ENCODE measurements around the gene ATRAID. TPM values are rescaled to one million over a fixed set of nuclear protein-coding genes. Genes with fewer than 3 reads are reported as not detected.

Gene ATRAID
- total and polyA plus RNA-seq, 2 experiments from 2014 or later, result 129 to 154 TPM

- TF ChIP-seq CREB1 (CRISPR knock-in tag; IDR thresholded peaks at IDR 0.05; ENCODE audit: low read depth) (no peak), ZNF114 (CRISPR knock-in tag; IDR thresholded peaks at IDR 0.05) (no peak)
- H4K20me1 ChIP-seq (replicated peaks; ENCODE audit: insufficient read depth), result peaks cover 10% of the 10 kb centered on the region; the same call in 1 of the 2 replicates
- H2AFZ ChIP-seq, result no peak overlapping the region
- Mint-ChIP-seq H3K4me3 (peak overlapping the region; percentile 3; the same call in 1 of the 3 replicates), H3K36me3 (ENCODE audit: low read depth) (peaks cover 92% of the 10 kb centered on the region), H3K27ac (no peak overlapping the region; the same call in 1 of the 2 replicates), H3K4me1 (peaks cover 25% of the 10 kb centered on the region), H3K9me3 (no peaks in the 10 kb centered on the region), H3K27me3 (ENCODE audit: insufficient read depth, low read depth, poor library complexity) (peaks cover 10% of the 10 kb centered on the region)
- H3K4me3 ChIP-seq, result no peak overlapping the region
- no peak for DNase-seq (ENCODE audit: low spot score)
- H3K27me3 ChIP-seq (ENCODE audit: insufficient read depth), result no peaks in the 10 kb centered on the region
- peaks cover 19% of the 10 kb centered on the region for H3K79me2 ChIP-seq (replicated peaks; ENCODE audit: insufficient read depth)
- peaks cover 10% of the 10 kb centered on the region; the same call in 1 of the 2 replicates for H3K4me1 ChIP-seq (ENCODE audit: insufficient read depth)
- peaks cover 50% of the 10 kb centered on the region for H3K36me3 ChIP-seq (ENCODE audit: insufficient read depth)
- ATAC-seq, result no peak
- peak overlapping the region; percentile 42; the same call in 1 of the 2 replicates for H3K27ac ChIP-seq (ENCODE audit: low read depth)
- H3K9me2 ChIP-seq (ENCODE audit: insufficient read depth), result no peaks in the 10 kb centered on the region
- peaks cover 17% of the 10 kb centered on the region; the same call in 1 of the 2 replicates for H3F3A ChIP-seq (replicated peaks; ENCODE audit: low read depth)
- H3K4me2 ChIP-seq, result no peak overlapping the region
Observed at GRCh38 chr2:27220091-27220490, 8.2 kb downstream of the ATRAID start.

GRCh38 chr2:27221166-27221565 is 9.3 kb downstream of the ATRAID start:
- Histone ChIP-seq H2AFZ (no peak overlapping the region), H3K79me2 (replicated peaks; ENCODE audit: insufficient read depth) (peaks cover 19% of the 10 kb centered on the region), H3K27me3 (ENCODE audit: insufficient read depth) (no peaks in the 10 kb centered on the region), H3K4me2 (no peak overlapping the region), H3K27ac (ENCODE audit: low read depth) (no peak overlapping the region), H3K36me3 (ENCODE audit: insufficient read depth) (peaks cover 52% of the 10 kb centered on the region), H4K20me1 (replicated peaks; ENCODE audit: insufficient read depth) (peaks cover 10% of the 10 kb centered on the region; the same call in 1 of the 2 replicates), H3K4me1 (ENCODE audit: insufficient read depth) (peaks cover 10% of the 10 kb centered on the region; the same call in 1 of the 2 replicates), H3F3A (replicated peaks; ENCODE audit: low read depth) (peaks cover 12% of the 10 kb centered on the region; the same call in 1 of the 2 replicates), H3K9me2 (ENCODE audit: insufficient read depth) (no peaks in the 10 kb centered on the region), H3K4me3 (no peak overlapping the region)
- no peak for ATAC-seq
- no peaks in the 10 kb centered on the region for H3K9me3 Mint-ChIP-seq
- peaks cover 12% of the 10 kb centered on the region for H3K27me3 Mint-ChIP-seq (ENCODE audit: insufficient read depth, low read depth, poor library complexity)
- no peak overlapping the region for H3K27ac Mint-ChIP-seq
- no peak overlapping the region for H3K4me3 Mint-ChIP-seq
- peaks cover 94% of the 10 kb centered on the region for H3K36me3 Mint-ChIP-seq (ENCODE audit: low read depth)
- no peak for DNase-seq (ENCODE audit: low spot score)
- TF ChIP-seq REST (IDR thresholded peaks at IDR 0.05; ENCODE audit: unreplicated experiment) (no peak), CREB1 (CRISPR knock-in tag; IDR thresholded peaks at IDR 0.05; ENCODE audit: low read depth) (no peak), POLR2AphosphoS5 (IDR thresholded peaks at IDR 0.05; ENCODE audit: low read depth) (no peak), ZNF114 (CRISPR knock-in tag; IDR thresholded peaks at IDR 0.05) (no peak), EZH2 (IDR thresholded peaks at IDR 0.05; ENCODE audit: low read depth, unreplicated experiment) (no peak), JUNB (IDR thresholded peaks at IDR 0.05; ENCODE audit: unreplicated experiment) (no peak)
- peaks cover 22% of the 10 kb centered on the region for H3K4me1 Mint-ChIP-seq

- H4K20me1 ChIP-seq (replicated peaks; ENCODE audit: insufficient read depth), result peaks cover 10% of the 10 kb centered on the region
- H3K27ac ChIP-seq (ENCODE audit: low read depth), result no peak overlapping the region
- no peak overlapping the region for H3K4me3 Mint-ChIP-seq
- no peak for TF ChIP-seq STAT1 (IDR thresholded peaks at IDR 0.05; ENCODE audit: unreplicated experiment)
- TF ChIP-seq CTCF (conservative IDR thresholded peaks at IDR 0.05; ENCODE audit: low read depth in 2 of 2), result no peak
- TF ChIP-seq POLR2AphosphoS5 (IDR thresholded peaks at IDR 0.05; ENCODE audit: low read depth), result no peak
- TF ChIP-seq ETS1 (IDR thresholded peaks at IDR 0.05), result no peak
- TF ChIP-seq EZH2phosphoT487 (IDR thresholded peaks at IDR 0.05; ENCODE audit: unreplicated experiment), result no peak
- no peak for TF ChIP-seq JUNB (IDR thresholded peaks at IDR 0.05; ENCODE audit: unreplicated experiment)
- no peak for TF ChIP-seq ZNF114 (CRISPR knock-in tag; IDR thresholded peaks at IDR 0.05)
- TF ChIP-seq EZH2 (IDR thresholded peaks at IDR 0.05; ENCODE audit: low read depth, unreplicated experiment), result no peak
- TF ChIP-seq ZNF331 (CRISPR knock-in tag; IDR thresholded peaks at IDR 0.05; ENCODE audit: low read depth), result no peak
- TF ChIP-seq CREB1 (CRISPR knock-in tag; IDR thresholded peaks at IDR 0.05; ENCODE audit: low read depth), result no peak
Observed at GRCh38 chr2:27222407-27222806, 10.6 kb downstream of the ATRAID start.

More at GRCh38 chr2:27222407-27222806, 10.6 kb downstream of the ATRAID start:
- H3K9me2 ChIP-seq (ENCODE audit: insufficient read depth), result no peaks in the 10 kb centered on the region
- Mint-ChIP-seq H3K4me1 (peaks cover 13% of the 10 kb centered on the region), H3K27me3 (ENCODE audit: insufficient read depth, low read depth, poor library complexity) (peaks cover 12% of the 10 kb centered on the region), H3K9me3 (no peaks in the 10 kb centered on the region), H3K27ac (no peak overlapping the region), H3K36me3 (ENCODE audit: low read depth) (peaks cover 97% of the 10 kb centered on the region)
- H3K36me3 ChIP-seq (ENCODE audit: insufficient read depth), result peaks cover 64% of the 10 kb centered on the region
- DNase-seq (ENCODE audit: low spot score) (no peak), ATAC-seq (no peak)
- no peak overlapping the region for H2AFZ ChIP-seq
- H3K4me1 ChIP-seq (ENCODE audit: insufficient read depth), result peaks cover 6% of the 10 kb centered on the region; the same call in 1 of the 2 replicates
- no peaks in the 10 kb centered on the region for H3K27me3 ChIP-seq (ENCODE audit: insufficient read depth)
- H3K79me2 ChIP-seq (replicated peaks; ENCODE audit: insufficient read depth), result peaks cover 19% of the 10 kb centered on the region
- H3F3A ChIP-seq (replicated peaks; ENCODE audit: low read depth), result peaks cover 12% of the 10 kb centered on the region; the same call in 1 of the 2 replicates
- H3K4me2 ChIP-seq, result no peak overlapping the region
- H3K4me3 ChIP-seq, result no peak overlapping the region

Data from GM23338 (cell line).